A673 (cell line): ENCODE results near the gene ANKRD53. TPM values are rescaled to one million over a fixed set of nuclear protein-coding genes. Genes with fewer than 3 reads are reported as not detected.

Experiments
- BruUV-seq: library from RNA; stranded (reverse); fragments of 400-500 nt; replicated peaks from 2 replicates; lab custom pipeline; 2021; lab: Mats Ljungman, UMichigan
- CTCF ChIA-PET: fragments of 300-600 bp; sonication (Branson Sonifier 250); formaldehyde crosslinking; loops from one replicate; lab custom pipeline; 2022; ENCODE audit warnings: antibody characterized with exemption; lab: Charles Lee
- POLR2A ChIA-PET: fragments of 300-600 bp; sonication (Branson Sonifier 250); formaldehyde crosslinking; loops from one replicate; lab custom pipeline; 2022; ENCODE audit warnings: antibody characterized with exemption; ENCODE audit not compliant: low non-redundant PET; lab: Charles Lee
- DNase-seq: peaks from one replicate; pipeline ENCODE4 v3.0.0-alpha.2; 2015; ENCODE audit warnings: low spot score
- H3K27ac ChIP-seq: fragments of 200-600 bp; sonication (generic); 2 replicates; pipeline ENCODE4 v1.5.1; 2016; ENCODE audit warnings: mixed run types, low read depth, mild to moderate bottlenecking, mixed read lengths, antibody characterized with exemption, low read length; ENCODE audit not compliant: poor library complexity, severe bottlenecking
- H3K27me3 ChIP-seq: fragments of 200-600 bp; sonication (generic); replicated peaks from 2 replicates; pipeline ENCODE4 v1.6.1; 2017; ENCODE audit warnings: mixed run types, low read depth, mild to moderate bottlenecking, mixed read lengths, antibody characterized with exemption, low read length; ENCODE audit not compliant: insufficient read depth, poor library complexity
- H3K36me3 ChIP-seq: fragments of 200-600 bp; sonication (generic); 2 replicates; pipeline ENCODE4 v1.6.1; 2016; ENCODE audit warnings: mixed run types, mild to moderate bottlenecking, mixed read lengths, antibody characterized with exemption, low read length; ENCODE audit not compliant: insufficient read depth, poor library complexity, severe bottlenecking
- H3K4me1 ChIP-seq: fragments of 200-600 bp; sonication (generic); 2 replicates; pipeline ENCODE4 v1.6.1; 2017; ENCODE audit warnings: mixed run types, mild to moderate bottlenecking, mixed read lengths, antibody characterized with exemption, low read length; ENCODE audit not compliant: insufficient read depth, poor library complexity, severe bottlenecking
- H3K4me3 ChIP-seq: fragments of 200-600 bp; sonication (generic); 2 replicates; pipeline ENCODE4 v1.5.1; 2016; ENCODE audit warnings: low read depth, mixed run types, mild to moderate bottlenecking, mixed read lengths, low read length; ENCODE audit not compliant: poor library complexity, severe bottlenecking
- H3K9me3 ChIP-seq: fragments of 200-600 bp; sonication (generic); 2 replicates; pipeline ENCODE4 v1.6.1; 2016; ENCODE audit warnings: mixed run types, low read depth, mild to moderate bottlenecking, mixed read lengths, antibody characterized with exemption, low read length; ENCODE audit not compliant: poor library complexity, severe bottlenecking
- CTCF ChIP-seq: fragments of 300-800, 200-600 bp; sonication (generic); conservative IDR thresholded peaks from 2 replicates; pipeline ENCODE4 v1.5.1; 2017; ENCODE audit warnings: low read depth, mild to moderate bottlenecking, antibody characterized with exemption, low read length, moderate library complexity, mixed read lengths
- EZH2 ChIP-seq: fragments of 200-600 bp; sonication (generic); IDR thresholded peaks from 2 replicates; pipeline ENCODE4 v1.6.1; 2017; ENCODE audit warnings: borderline replicate concordance, low read depth, mild to moderate bottlenecking, mixed read lengths, antibody characterized with exemption, low read length; ENCODE audit not compliant: poor library complexity, severe bottlenecking
- intact Hi-C: fragments of 100-400 bp; cut with micrococcal nuclease; formaldehyde crosslinking; loops from one replicate; pipeline ENCODE4 v1.10.0; 2022; ENCODE audit not compliant: unreplicated experiment
- total RNA-seq: library from RNA; stranded (reverse); gene quantifications from 2 replicates; pipeline ENCODE4 v1.2.3, GENCODE V29; 2021

ANKRD53 gene
- total RNA-seq, 1 experiment from 2014 or later = 0.64 TPM

GRCh38 chr2:70962211-70962884 is 16.1 kb upstream of the ANKRD53 start:
- no peaks in the 10 kb centered on the region for H3K4me1 ChIP-seq
- no peak overlapping the region for H3K4me3 ChIP-seq
- H3K9me3 ChIP-seq = no peaks in the 10 kb centered on the region
- intact Hi-C loops = no loop called here
- H3K36me3 ChIP-seq = no peaks in the 10 kb centered on the region
- TF ChIP-seq CTCF (no peak), EZH2 (no peak)
- ChIA-PET POLR2A (no interaction called here), CTCF (no interaction called here)
- BruUV-seq = no TSS peak
- H3K27me3 ChIP-seq = no peaks in the 10 kb centered on the region
- no peak for DNase-seq
- no peak overlapping the region for H3K27ac ChIP-seq

GRCh38 chr2:70962885-70963878 is 15.2 kb upstream of the ANKRD53 start:
- Histone ChIP-seq H3K27me3 (no peaks in the 10 kb centered on the region), H3K9me3 (no peaks in the 10 kb centered on the region), H3K4me3 (no peak overlapping the region), H3K4me1 (no peaks in the 10 kb centered on the region), H3K27ac (no peak overlapping the region), H3K36me3 (no peaks in the 10 kb centered on the region)
- BruUV-seq = no TSS peak
- DNase-seq = no peak
- ChIA-PET CTCF (no interaction called here), POLR2A (no interaction called here)
- intact Hi-C loops = no loop called here
- no peak for TF ChIP-seq CTCF
- no peak for TF ChIP-seq EZH2

- Histone ChIP-seq H3K4me1 (no peaks in the 10 kb centered on the region), H3K27ac (no peak overlapping the region), H3K27me3 (no peaks in the 10 kb centered on the region), H3K9me3 (no peaks in the 10 kb centered on the region), H3K36me3 (no peaks in the 10 kb centered on the region), H3K4me3 (no peak overlapping the region)
- BruUV-seq = no TSS peak
- CTCF ChIA-PET = interaction anchor here (0.6 kb wide), 1 partner anchor 141 kb away, joined by 7 read pairs; no protein-coding TSS in a partner anchor
- TF ChIP-seq EZH2 (no peak), CTCF (no peak)
- POLR2A ChIA-PET = no interaction called here
- intact Hi-C loops = no loop called here
- DNase-seq = no peak
Measured at GRCh38 chr2:70964133-70964532, 14.3 kb upstream of the ANKRD53 start.
